ENCODE data around the gene TULP1. TPM values are rescaled to one million over a fixed set of nuclear protein-coding genes. Genes with fewer than 3 reads are reported as not detected.
A peak's percentile ranks its signal among the peaks of the same experiment; 100 is the strongest.

The TULP1 gene
- total RNA-seq, 1 experiment from 2014 or later = not detected

DNA sequence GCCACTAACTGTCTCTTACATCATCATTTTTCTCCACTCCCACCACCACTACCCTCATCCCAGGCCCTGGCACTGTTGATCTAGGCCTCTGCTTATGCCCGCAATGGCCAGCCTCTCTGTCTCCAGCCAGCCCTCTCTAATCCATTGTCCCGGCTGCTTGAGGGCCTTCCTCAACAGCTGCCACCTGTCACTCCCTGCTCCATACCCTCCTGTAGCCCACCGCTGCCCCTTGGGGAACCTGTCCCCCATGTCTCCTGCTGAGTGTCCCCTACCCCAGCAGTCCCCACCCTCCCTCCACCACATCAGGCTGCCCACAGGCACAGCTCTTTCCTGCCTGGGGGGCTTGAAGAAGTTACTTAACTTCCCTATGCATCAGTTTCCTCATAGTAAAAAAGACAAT, 29.2 kb downstream of the TULP1 start:
- H3K4me2 ChIP-seq (ENCODE audit: insufficient read depth, insufficient read length, low read length) = no peak overlapping the region
- no peak overlapping the region for H4K8ac ChIP-seq (replicated peaks; ENCODE audit: insufficient read length, low read depth, low read length)
- H3K79me1 ChIP-seq (ENCODE audit: insufficient read depth, low read depth, low read length, poor library complexity, severe bottlenecking) = no peaks in the 10 kb centered on the region
- H3K9me3 Mint-ChIP-seq = no peaks in the 10 kb centered on the region; a peak in 1 of 5 replicates
- peak overlapping the region in 2 of 3 experiments; percentile 34 to 84; a peak in 4 of 7 replicates for H3K27ac Mint-ChIP-seq
- DNase-seq = no peak
- H3K9ac ChIP-seq (ENCODE audit: extremely low read depth, insufficient read length, low read length) = no peak overlapping the region
- no peaks in the 10 kb centered on the region; the same call in none of the 2 replicates for H3K27me3 Mint-ChIP-seq (ENCODE audit: low read depth)
- no peak overlapping the region for H2AFZ ChIP-seq (ENCODE audit: low read length)
- H2BK20ac ChIP-seq (ENCODE audit: low read depth, low read length, poor library complexity, severe bottlenecking) = no peak overlapping the region
- no peaks in the 10 kb centered on the region for H4K20me1 ChIP-seq (ENCODE audit: control insufficient read depth, insufficient read depth, insufficient read length)
- H3K9me3 ChIP-seq (ENCODE audit: control insufficient read depth, low read depth, low read length) = no peaks in the 10 kb centered on the region
- no peak overlapping the region for H3K27ac ChIP-seq (ENCODE audit: insufficient read length, low read depth, low read length)
- no peak overlapping the region for H3K56ac ChIP-seq (ENCODE audit: insufficient read length, low read depth, low read length)
- H2BK12ac ChIP-seq (ENCODE audit: insufficient read length, low read depth, low read length) = no peak overlapping the region
- peaks cover 34 to 37% of the 10 kb centered on the region in 2 experiments for H3K4me1 Mint-ChIP-seq
- H3K23ac ChIP-seq (ENCODE audit: insufficient read length, low read depth, low read length) = no peak overlapping the region
- H3K79me2 ChIP-seq (ENCODE audit: insufficient read depth, low read length) = no peaks in the 10 kb centered on the region
- H3K36me3 Mint-ChIP-seq (ENCODE audit: insufficient read depth in 1 of 3, low read depth in 3 of 3) = peaks cover 3 to 34% (median 16%) of the 10 kb centered on the region in 3 experiments; a peak in 6 of 7 replicates
- no peak overlapping the region for H3K4ac ChIP-seq (ENCODE audit: low read depth, low read length)
- no peak overlapping the region for H2BK5ac ChIP-seq (ENCODE audit: insufficient read length, low read length)
- peaks cover 13% of the 10 kb centered on the region for H3K23me2 ChIP-seq (ENCODE audit: insufficient read length, low read depth, low read length, poor library complexity, severe bottlenecking)
- WGBS (ENCODE audit: extremely low coverage, insufficient read length, low lambda C conversion rate) = no CpG with 5 or more reads among the region's 3 CpGs
- H3K4me3 Mint-ChIP-seq = no peak overlapping the region; a peak in 1 of 5 replicates
- no peak overlapping the region for H2BK15ac ChIP-seq (ENCODE audit: low read depth, low read length)
- H3K4me1 ChIP-seq (ENCODE audit: insufficient read depth, low read length) = peaks cover 11% of the 10 kb centered on the region; the same call in 1 of the 2 replicates
- no peak overlapping the region for H4K91ac ChIP-seq (ENCODE audit: insufficient read length, low read depth, low read length)
- H3K27me3 ChIP-seq (ENCODE audit: insufficient read depth, low read length) = no peaks in the 10 kb centered on the region
- H3T11ph ChIP-seq (ENCODE audit: low read length) = no peak overlapping the region
- H2BK120ac ChIP-seq (ENCODE audit: low read depth, low read length, poor library complexity, severe bottlenecking) = no peak overlapping the region
- no peak overlapping the region for H2AK5ac ChIP-seq (ENCODE audit: insufficient read length, low read length)
- TF ChIP-seq, protein P1, sequence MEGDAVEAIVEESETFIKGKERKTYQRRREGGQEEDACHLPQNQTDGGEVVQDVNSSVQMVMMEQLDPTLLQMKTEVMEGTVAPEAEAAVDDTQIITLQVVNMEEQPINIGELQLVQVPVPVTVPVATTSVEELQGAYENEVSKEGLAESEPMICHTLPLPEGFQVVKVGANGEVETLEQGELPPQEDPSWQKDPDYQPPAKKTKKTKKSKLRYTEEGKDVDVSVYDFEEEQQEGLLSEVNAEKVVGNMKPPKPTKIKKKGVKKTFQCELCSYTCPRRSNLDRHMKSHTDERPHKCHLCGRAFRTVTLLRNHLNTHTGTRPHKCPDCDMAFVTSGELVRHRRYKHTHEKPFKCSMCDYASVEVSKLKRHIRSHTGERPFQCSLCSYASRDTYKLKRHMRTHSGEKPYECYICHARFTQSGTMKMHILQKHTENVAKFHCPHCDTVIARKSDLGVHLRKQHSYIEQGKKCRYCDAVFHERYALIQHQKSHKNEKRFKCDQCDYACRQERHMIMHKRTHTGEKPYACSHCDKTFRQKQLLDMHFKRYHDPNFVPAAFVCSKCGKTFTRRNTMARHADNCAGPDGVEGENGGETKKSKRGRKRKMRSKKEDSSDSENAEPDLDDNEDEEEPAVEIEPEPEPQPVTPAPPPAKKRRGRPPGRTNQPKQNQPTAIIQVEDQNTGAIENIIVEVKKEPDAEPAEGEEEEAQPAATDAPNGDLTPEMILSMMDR (conservative IDR thresholded peaks at IDR 0.05) = no peak
- no peak overlapping the region for H3K18ac ChIP-seq (ENCODE audit: insufficient read length, low read depth, low read length)
- H3K14ac ChIP-seq (ENCODE audit: insufficient read depth, low read length) = no peak overlapping the region
- no peak overlapping the region for H4K5ac ChIP-seq (ENCODE audit: insufficient read length, low read depth, low read length)
